Fibroblast of the aortic adventitia (primary cell): Measurements from ENCODE around the gene SYNE3. TPM values are rescaled to one million over a fixed set of nuclear protein-coding genes. Genes with fewer than 3 reads are reported as not detected.
A peak's percentile ranks its signal among the peaks of the same experiment; 100 is the strongest.

Experiments
- DNase-seq: peaks from one replicate; pipeline ENCODE4 v3.0.0-alpha.2; 2010; ENCODE audit warnings: low read depth
- H3K4me3 ChIP-seq: 2 replicates; pipeline ENCODE4 v1.5.1; 2011; ENCODE audit warnings: low read depth, mild to moderate bottlenecking, control low read depth, low read length, moderate library complexity
- total RNA-seq: library from RNA; depleted of rRNA; stranded (reverse); fragments of >200 nt; gene quantifications from 2 replicates; pipeline ENCODE4 v1.2.3, GENCODE V29; 2012; ENCODE audit warnings: low replicate concordance
- TF ChIP-seq, protein P1 (sequence below): IDR thresholded peaks from 2 replicates; pipeline ENCODE4 v1.5.1; 2011; ENCODE audit warnings: mild to moderate bottlenecking, low read length, control low read depth, inconsistent platforms; ENCODE audit not compliant: insufficient read depth

SYNE3 gene
- total RNA-seq, 1 donor, result 63.4 TPM

DNA sequence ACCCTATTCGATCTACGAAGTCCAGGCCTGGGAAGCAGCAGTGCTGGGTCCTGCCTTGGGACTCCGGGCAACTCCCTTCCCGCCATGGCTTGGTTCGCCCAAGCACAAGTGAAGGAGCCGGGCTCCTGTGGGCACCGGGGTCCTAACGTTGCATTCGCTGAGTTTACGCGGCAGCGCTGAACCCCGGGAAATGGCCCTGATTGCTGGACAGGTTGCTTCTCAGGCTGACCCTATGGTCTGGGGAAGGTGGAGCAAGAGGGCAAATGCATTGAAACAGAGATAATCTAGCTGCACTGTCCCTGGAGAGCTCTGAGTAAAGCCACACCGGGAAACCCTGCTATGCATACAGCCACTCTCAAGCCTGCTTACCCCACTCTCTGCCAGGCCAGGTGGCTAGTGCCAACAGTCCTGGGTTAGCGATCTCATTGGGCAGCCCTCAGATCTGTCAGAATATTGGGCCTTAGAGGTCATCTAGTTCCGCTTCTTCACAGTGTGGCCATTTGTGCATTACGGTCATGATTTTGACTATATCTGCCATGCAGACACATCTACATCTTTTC lies 11.3 kb downstream of the SYNE3 start:
- DNase-seq, result no peak
- TF ChIP-seq, protein P1, sequence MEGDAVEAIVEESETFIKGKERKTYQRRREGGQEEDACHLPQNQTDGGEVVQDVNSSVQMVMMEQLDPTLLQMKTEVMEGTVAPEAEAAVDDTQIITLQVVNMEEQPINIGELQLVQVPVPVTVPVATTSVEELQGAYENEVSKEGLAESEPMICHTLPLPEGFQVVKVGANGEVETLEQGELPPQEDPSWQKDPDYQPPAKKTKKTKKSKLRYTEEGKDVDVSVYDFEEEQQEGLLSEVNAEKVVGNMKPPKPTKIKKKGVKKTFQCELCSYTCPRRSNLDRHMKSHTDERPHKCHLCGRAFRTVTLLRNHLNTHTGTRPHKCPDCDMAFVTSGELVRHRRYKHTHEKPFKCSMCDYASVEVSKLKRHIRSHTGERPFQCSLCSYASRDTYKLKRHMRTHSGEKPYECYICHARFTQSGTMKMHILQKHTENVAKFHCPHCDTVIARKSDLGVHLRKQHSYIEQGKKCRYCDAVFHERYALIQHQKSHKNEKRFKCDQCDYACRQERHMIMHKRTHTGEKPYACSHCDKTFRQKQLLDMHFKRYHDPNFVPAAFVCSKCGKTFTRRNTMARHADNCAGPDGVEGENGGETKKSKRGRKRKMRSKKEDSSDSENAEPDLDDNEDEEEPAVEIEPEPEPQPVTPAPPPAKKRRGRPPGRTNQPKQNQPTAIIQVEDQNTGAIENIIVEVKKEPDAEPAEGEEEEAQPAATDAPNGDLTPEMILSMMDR, result no peak
- H3K4me3 ChIP-seq, result no peak overlapping the region

DNA sequence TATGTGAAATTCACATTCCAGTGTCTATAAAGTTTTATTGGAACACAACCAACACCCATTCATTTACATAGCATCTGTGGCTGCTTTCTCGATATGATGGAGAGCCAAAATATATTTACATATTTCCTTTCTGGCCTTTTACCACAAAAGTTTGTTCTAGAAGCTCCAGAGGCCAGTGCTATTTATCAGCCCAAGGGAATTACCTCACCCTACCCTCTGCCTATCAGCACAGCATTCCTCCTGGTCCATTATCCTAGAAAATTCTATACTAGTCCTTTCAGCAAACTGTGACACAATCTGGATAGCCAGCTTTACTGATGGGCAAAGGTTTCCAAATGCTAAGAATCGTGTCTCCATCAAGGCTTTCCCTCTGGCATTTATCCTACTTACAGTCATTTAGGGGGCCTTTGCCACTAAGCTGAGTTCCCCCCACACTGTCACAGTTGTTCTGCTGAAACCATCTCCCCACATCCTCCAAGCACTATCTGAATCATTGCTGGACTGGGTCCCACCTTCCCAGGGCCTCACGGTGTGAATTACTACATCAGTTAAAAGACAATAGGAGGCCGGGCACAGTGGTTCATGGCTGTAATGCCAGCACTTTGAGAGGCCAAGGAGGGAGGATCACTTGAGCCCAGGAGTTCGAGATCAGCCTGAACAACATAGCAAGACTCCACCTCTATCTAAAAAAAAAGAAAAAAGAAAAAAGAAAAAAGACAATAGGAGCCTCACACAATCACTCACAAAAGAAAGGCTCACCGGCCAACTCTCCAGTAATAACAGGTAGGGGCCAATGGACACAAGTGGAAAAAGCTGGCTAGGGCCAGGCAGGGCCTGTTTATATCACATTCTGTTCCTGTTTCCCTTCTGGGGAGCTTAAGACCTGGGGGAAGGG lies 12.1 kb downstream of the SYNE3 start:
- DNase-seq, result peak; percentile 91

DNA sequence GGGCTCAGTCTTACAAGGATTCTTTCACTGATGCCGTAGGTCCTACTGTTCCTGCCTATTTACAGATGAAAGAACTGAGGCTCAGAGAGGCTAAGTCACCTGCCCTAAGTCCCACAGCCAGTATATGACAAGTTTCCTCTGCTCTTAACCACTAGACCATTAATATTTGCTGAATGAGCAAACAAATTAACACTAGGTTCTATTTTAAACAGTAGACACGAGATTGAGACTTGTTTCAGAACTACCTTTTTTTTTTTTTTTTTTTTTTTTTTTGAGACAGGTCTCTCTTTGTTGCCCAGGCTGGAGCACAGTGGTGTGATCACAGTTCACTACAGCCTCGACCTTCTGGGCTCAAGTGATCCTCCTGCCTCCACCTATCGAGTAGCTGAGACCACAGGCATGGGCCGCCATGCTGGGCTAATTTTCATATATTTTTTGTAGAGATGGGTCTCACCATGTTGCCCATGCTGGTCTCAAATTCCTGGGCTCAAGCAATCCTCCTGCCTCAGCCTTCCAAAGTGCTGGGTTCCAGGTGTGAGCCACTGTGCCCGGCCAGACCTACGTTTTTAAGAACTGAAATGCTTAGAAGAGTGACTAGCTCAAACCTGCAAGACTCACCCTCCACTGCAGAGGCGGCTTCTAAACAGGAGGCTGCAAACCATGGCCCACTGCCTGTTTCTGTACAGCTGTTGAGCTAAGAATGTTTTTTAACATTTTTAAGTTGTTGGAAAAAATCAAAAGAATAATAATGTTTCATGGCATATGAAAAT lies 12.9 kb downstream of the SYNE3 start:
- TF ChIP-seq, protein P1, result no peak
- DNase-seq, result no peak
- no peak overlapping the region for H3K4me3 ChIP-seq

More for the DNA sequence above, 12.1 kb downstream of the SYNE3 start:
- no peak overlapping the region for H3K4me3 ChIP-seq
- TF ChIP-seq, protein P1, result no peak

DNA sequence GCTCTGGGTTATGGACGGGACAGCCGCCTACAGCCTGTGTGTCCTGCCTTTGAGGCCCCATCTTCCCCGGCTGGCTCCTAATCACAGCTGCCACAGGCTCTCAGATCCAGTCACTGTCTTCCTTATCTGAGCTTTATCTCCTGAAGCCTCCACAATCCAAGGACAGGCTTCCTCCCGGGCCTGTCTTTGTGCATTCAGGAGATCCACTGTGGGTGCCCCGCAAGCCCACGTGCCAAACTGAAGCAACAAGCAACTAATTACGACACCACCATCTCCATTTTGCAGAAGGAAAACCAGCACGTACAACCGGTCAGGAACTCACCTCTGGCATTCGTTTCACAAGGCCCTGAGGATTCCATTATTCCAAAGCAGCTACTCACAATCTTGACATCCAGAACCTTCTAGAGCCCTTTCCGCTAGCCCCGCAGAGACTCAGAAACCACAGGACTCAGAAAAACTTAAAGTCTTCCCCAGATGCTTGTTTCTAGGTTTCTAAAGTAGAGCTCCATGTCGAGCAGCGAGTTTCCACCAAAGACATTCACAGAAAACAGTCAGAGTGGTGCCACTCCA lies 14.0 kb downstream of the SYNE3 start:
- no peak overlapping the region for H3K4me3 ChIP-seq
- no peak for DNase-seq
- TF ChIP-seq, protein P1, result no peak

DNA sequence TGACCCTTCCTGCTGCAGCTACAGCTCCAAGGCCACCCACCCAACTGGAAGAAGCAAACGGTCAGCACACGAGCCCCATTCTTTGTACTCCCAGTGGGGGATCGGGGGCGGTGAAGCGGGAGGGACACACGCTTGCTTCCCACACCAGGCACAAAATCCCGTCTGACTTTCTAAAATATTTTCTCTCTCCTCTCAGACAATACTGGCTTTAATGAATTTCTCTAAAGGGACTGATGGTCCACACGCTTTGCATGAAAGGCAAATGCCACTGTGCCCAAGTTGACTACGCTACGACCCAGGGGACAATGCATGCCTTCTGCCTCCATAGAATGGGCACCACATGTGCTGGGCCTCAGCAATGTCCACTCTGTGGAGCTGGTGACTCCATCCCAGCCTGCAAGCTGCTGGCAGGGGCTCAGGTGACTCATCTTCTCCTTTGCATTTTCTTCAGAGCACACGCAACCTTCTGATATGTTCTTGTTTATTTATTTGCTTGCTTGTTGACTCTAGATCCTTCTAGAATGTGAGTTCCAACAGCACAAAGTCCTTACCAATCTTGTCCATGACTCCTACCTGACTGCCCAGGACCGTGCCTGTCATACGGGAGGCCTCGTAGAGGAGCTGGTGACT lies 15.6 kb downstream of the SYNE3 start:
- DNase-seq, result peak; percentile 87
- no peak overlapping the region for H3K4me3 ChIP-seq
- TF ChIP-seq, protein P1, result no peak

DNA sequence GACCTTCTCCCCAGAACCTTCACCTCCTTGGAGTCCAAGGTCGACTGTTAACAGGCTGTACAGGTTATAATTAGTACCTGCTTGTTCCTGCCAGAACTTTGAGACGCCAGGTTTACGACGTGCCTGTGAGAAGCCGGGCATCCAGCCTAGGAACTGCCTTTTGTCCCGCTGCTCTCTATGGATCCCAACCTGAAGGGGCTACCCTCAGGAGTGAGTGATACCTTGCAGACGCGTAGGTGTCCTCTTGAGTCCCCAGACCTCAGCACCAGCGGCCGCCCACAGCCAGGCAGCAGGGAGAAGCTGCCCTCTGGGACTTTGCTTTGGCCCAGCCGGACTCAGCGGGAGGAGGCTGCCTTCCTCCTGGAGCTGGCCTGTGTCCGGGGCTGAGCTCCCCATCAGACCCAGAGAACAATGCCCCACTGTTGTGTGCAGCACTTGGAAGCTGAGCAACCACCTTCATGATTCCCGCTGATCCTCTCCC lies 16.2 kb downstream of the SYNE3 start:
- TF ChIP-seq, protein P1, result no peak
- no peak for DNase-seq
- no peak overlapping the region for H3K4me3 ChIP-seq
